Umbilical cord (tissue), 2 donors: Measurements from ENCODE around the gene RNU1-1. TPM values are rescaled to one million over a fixed set of nuclear protein-coding genes. Genes with fewer than 3 reads are reported as not detected.
"Not testable (repeated sequence)": the region's sequence is repeated elsewhere in the genome, so short reads cannot be mapped to it uniquely, and the experiment has no call there.

Source experiments
- DNase-seq: peaks from one replicate; pipeline ENCODE4 v3.0.0-alpha.2; 2015; ENCODE audit warnings: low spot score
- total RNA-seq: library from RNA; depleted of rRNA; stranded (reverse); fragments of >200 nt; gene quantifications from one replicate; pipeline ENCODE4 v1.2.3, GENCODE V29; 2014; ENCODE audit warnings: low replicate concordance; ENCODE audit not compliant: insufficient read depth

Gene RNU1-1
- total RNA-seq, result under 0.01 TPM

DNA sequence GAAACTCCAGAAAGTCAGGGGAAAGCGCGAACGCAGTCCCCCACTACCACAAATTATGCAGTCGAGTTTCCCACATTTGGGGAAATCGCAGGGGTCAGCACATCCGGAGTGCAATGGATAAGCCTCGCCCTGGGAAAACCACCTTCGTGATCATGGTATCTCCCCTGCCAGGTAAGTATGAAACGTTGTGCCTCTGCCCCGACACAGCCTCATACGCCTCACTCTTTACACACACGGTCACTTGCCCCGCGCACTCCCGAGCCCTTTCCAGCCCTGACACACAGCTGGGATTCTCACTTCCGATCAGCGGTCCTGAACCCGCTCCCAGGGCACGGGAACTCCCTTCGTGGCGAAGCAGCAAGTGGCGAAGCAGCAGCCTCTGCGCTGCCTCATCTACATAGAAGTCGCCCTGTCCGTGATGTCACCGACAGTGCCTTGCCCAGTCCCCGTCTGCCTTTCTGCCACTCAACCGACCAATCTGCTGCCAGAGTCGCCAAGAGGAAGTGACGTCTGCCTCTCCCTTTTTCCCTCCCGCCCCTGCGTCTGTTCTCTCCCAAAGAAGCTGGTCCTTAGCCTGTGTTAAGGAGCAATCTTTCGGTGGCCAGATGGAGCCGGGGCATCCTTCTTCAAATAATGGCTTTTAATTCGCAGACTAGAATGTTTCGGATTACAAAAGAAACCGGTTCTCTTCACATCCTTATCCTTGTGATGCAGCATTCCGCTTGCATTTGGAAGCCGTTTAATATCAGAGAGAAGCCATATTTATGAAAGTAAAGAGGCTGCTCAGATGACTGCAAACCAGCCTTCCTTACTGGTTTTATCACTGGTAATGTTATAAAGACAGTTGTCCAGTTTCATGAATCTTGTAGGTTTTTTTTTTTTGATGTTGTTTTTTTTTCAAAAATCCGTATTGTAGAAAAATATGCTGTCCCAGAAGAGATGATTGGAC lies at the start of gene RNU1-1:
TSS of gene RNU1-1 (minus strand) at position 179 of the 949 bp plus-strand sequence.
- DNase-seq, result peak; percentile 87

DNA sequence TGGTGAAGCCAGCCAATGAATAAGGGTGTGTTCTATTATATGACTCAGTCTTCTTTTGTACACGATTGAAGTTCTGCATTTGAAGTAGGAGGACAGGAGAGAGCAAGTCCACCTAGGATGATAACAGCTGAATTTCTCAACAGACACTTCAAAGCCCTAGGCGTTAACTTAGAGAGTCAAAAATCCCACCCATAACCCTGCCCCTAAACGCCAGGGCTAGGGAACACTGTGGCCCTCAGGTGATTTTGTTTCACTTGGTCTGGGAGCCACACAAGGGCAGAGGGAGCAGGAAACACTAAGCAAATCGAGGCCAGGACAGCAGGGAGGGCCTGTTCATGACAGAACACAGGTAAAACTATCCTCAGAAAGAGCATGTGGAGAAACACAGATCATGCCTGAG lies 47.0 kb upstream of the RNU1-1 start:
- not testable (repeated sequence) for DNase-seq

DNA sequence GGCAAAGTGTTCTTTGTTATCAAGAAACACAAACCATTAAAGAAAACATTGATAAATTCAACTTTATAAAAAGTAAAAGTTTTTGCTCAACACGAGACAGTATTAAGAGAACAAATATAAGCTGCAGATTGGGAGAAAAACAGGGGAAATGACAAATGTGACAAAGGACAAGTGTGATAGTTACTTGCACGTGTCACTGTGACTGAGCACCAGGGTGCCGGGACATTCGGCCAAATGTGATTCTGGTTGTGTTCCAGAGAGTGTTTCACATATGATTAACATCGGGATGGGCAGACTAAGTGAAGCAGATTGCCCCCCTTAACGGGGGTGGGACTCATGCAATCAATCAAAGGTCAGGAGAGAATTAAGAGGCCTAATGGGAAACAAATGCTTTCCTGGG lies 46.4 kb upstream of the RNU1-1 start:
- not testable (repeated sequence) for DNase-seq

GRCh38 chr1:16559688-16560087 lies 45.6 kb upstream of the RNU1-1 start:
- not testable (repeated sequence) for DNase-seq

GRCh38 chr1:16557034-16557433 lies 42.9 kb upstream of the RNU1-1 start:
- DNase-seq, result not testable (repeated sequence)

- not testable (repeated sequence) for DNase-seq
Observed at GRCh38 chr1:16553244-16553643, 39.2 kb upstream of the RNU1-1 start.

DNA sequence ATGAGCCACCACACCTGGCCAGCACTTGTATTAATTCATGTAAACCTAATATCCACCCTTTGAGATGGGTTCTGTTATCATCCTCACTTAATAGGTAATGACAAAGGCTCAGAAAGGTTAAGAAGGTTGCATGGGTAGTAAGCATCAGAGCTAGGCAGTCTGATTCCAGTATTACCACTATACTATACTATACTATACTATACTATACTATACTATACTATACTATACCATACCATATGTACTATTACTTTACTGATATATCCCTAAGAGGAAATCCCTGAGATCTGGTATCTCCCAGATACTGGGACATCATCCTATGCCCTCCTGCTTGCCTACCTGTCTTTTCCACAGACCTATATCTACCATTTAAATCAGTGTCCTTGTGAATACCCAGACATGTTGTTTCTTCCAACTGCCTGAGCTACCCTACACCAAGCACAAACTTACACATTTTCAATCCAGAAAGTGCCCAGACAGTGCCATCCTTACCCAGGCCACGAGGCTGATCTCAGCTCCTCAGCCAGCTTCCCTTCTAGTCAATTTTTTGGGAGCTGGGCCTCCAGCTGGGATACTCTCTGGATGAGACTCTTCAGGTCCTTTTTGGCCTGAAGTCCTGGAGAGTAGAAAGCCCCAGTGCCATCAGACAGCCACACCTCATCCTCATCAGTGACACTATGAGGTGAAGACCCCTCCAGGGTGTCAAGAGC lies 36.3 kb upstream of the RNU1-1 start:
- DNase-seq, result not testable (repeated sequence)

DNA sequence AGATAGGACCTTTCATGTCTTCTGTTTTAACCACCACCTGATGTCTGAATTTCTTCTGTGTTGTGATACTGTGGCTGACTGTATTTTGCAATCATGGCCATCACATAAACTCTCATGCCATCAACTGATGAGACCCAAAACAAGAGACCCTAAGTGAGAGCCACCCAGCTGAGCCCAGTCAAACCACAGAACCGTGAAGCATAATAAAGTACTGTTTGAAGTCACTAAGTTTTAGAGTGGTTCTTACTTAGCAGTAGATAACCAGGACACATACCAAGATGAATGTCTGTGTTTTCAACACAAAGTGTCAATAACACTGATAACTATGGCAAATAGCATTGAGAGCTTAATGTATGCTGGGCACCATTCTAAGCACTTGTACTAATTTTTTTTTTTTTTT lies 35.5 kb upstream of the RNU1-1 start:
- DNase-seq, result not testable (repeated sequence)

DNA sequence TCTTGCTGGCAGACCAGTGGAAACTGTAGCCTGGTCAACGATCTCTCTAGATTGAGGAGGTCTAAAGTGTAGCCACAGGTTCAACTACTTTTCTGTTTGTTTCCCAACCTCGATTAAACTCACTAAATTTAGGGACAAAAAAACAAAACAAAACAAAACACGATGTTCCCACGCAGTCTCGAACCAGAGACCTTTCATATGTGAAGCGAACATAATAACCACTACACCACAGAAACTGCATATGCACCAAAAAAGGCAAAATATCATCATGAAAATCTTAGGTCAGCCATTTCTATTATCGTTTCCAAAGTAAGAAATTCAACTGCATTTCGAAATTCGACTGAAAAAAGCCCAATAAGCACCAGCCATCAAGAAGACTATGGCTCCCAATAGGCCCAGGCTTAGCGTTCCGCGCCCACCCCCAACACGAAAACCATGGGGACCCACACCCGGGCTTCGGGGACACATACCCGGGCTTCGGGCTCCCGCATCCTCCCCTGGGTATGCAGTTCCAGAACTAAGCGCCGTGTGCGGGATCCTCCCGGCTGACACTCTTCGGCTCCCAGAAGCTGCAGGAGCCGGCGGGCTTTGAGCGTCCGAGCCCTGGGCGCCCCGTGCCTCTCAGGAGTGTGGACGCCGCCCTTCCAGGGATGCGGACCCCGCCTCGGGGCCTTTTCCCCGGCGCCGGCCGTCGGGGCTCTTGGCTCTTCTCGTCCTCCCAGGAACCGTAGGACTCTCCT lies 33.6 kb upstream of the RNU1-1 start:
- not testable (repeated sequence) for DNase-seq

DNA sequence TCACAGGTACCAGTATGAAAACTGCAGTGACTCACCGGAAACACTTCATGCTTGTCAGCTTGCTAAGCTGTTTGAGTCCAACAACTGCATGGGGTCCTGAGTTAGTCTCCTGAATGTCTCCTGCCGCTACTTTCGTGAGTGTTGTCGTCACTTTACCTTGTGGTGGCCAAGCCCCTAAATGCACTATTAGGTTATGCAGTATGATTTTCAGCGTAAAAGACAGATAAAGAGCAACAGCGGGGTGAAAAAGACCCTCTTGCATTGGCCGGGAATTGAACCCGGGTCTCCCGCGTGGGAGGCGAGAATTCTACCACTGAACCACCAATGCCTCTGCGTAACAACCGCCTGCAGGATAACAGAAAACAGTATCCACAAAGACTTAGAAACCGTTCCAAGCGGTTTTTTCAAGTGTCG lies 31.6 kb upstream of the RNU1-1 start:
- not testable (repeated sequence) for DNase-seq

- not testable (repeated sequence) for DNase-seq
Observed at GRCh38 chr1:16540421-16540893, 26.4 kb upstream of the RNU1-1 start.

GRCh38 chr1:16537528-16537927 lies 23.4 kb upstream of the RNU1-1 start:
- DNase-seq, result not testable (repeated sequence)

DNA sequence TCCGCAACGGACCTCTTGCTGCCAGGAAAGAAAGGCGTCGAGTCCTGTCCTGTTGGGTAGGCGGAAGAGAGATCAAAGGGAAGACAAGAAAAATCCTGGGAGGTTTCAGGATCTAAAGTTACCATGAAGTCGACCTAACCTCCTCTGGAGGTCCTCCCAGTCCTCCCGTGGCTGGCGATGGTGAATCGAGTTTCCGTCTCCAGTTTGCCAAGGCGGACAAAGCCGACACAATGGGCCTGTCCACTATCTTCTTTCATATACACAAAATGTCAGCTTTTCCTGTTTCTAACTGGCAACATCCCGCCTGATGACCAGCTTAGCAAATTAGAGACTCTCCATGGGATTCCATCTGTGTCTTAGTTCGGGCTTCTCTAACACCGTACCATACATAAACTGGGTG lies 22.7 kb upstream of the RNU1-1 start:
- DNase-seq, result not testable (repeated sequence)

- DNase-seq, result not testable (repeated sequence)
Observed at GRCh38 chr1:16535898-16536297, 21.8 kb upstream of the RNU1-1 start.

GRCh38 chr1:16535487-16535886 lies 21.4 kb upstream of the RNU1-1 start:
- not testable (repeated sequence) for DNase-seq

GRCh38 chr1:16534829-16535456 lies 20.9 kb upstream of the RNU1-1 start:
- not testable (repeated sequence) for DNase-seq

GRCh38 chr1:16534239-16534828 lies 20.2 kb upstream of the RNU1-1 start:
- DNase-seq, result not testable (repeated sequence)

DNA sequence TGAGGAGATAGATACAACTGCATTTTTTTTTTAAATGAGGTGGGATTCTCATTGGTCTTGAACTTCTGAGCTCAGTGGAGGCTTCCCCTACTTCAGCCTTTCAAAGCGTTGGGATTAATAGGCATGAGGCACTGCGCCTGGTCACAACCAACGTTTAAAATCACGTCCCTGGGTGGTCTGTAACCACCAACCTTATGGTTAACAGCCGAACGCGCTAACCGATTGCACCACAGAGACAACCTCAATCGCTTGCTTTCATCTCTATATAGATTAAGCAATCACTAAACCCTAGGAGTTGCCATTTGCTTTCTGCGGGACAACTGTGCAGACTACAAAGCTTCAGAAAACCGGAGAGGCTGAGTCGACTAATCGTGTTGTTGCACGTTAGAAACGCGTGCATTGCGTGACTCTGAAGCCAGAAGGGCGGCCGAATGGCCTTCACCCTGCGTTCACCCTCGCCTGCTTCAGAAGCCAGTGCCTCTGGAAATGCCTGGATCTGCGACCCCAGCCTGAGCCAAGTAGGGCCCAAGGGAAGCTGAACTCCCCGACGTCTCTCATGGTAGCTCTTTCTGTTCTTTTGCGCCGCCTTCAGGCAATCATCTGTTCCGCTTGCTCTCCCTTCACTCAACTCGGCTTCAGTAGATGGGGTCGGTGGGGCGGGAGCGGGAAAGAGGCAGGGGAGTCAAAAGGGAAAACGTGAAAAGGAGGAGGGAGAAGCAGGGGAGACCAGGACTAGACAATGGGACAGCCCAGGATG lies 18.3 kb upstream of the RNU1-1 start:
- DNase-seq, result not testable (repeated sequence)

DNA sequence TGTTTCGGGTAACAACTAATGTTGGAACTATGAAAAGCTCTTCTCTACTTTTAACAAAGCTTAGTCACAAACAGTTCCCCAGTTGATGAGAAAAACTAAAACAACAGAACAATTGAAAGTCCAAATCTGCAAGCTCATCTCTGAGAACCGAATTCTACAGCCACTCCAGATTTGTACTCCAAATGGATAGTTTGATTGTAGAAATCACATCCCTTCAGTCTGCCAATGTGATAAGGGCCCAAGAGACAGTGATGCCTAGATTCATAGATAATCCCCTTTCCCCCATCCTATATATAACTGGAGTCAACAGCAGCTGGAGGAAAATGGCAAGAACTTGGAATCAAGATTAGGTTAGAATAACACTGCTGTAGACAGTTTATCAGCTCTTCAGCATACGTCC lies 14.3 kb upstream of the RNU1-1 start:
- not testable (repeated sequence) for DNase-seq

- not testable (repeated sequence) for DNase-seq
Observed at GRCh38 chr1:16525769-16526168, 11.7 kb upstream of the RNU1-1 start.
